Activated naive CD4-positive, alpha-beta T cell treated with anti-CD3 and anti-CD28 coated beads, Interleukin-2, amount 10 ng/mL, durations not matched to agents 7 days and 5 days (primary cell): Measurements from ENCODE around the gene EPHA3.

Source experiments
- CTCF ChIA-PET: fragments of 350-600 bp; sonication (Branson Sonifier 250); formaldehyde crosslinking; loops from one replicate; lab custom pipeline; 2021; ENCODE audit warnings: antibody characterized with exemption; lab: Charles Lee
- DNase-seq: peaks from one replicate; pipeline ENCODE4 v3.0.0-alpha.2; 2020
- H3K27ac Mint-ChIP-seq: one replicate; pipeline ENCODE4 v1.8.0; 2021; ENCODE audit warnings: mild to moderate bottlenecking, moderate library complexity, mixed read lengths
- H3K27me3 Mint-ChIP-seq: one replicate; pipeline ENCODE4 v1.8.0; 2021; ENCODE audit warnings: mild to moderate bottlenecking, mixed read lengths
- H3K36me3 Mint-ChIP-seq: one replicate; pipeline ENCODE4 v1.8.0; 2021; ENCODE audit warnings: mixed read lengths
- H3K4me1 Mint-ChIP-seq: one replicate; pipeline ENCODE4 v1.8.0; 2021; ENCODE audit warnings: mixed read lengths
- H3K4me3 Mint-ChIP-seq: one replicate; pipeline ENCODE4 v1.8.0; 2021; ENCODE audit warnings: mild to moderate bottlenecking, moderate library complexity, mixed read lengths
- H3K9me3 Mint-ChIP-seq: one replicate; pipeline ENCODE4 v1.8.0; 2021; ENCODE audit warnings: mixed read lengths

The EPHA3 gene

GRCh38 chr3:89411201-89411600, 303.8 kb downstream of the EPHA3 start:
- no peak overlapping the region for H3K27ac Mint-ChIP-seq
- no peak for DNase-seq
- H3K27me3 Mint-ChIP-seq, result no peaks in the 10 kb centered on the region
- no peak overlapping the region for H3K4me3 Mint-ChIP-seq
- H3K9me3 Mint-ChIP-seq, result no peaks in the 10 kb centered on the region
- CTCF ChIA-PET, result no interaction called here
- no peaks in the 10 kb centered on the region for H3K36me3 Mint-ChIP-seq
- H3K4me1 Mint-ChIP-seq, result no peaks in the 10 kb centered on the region

GRCh38 chr3:89414270-89414669, 306.8 kb downstream of the EPHA3 start:
- no peaks in the 10 kb centered on the region for H3K4me1 Mint-ChIP-seq
- CTCF ChIA-PET, result no interaction called here
- H3K9me3 Mint-ChIP-seq, result peaks cover 4% of the 10 kb centered on the region
- H3K36me3 Mint-ChIP-seq, result no peaks in the 10 kb centered on the region
- DNase-seq, result no peak
- H3K27ac Mint-ChIP-seq, result no peak overlapping the region
- H3K27me3 Mint-ChIP-seq, result no peaks in the 10 kb centered on the region
- no peak overlapping the region for H3K4me3 Mint-ChIP-seq

GRCh38 chr3:89419647-89420241, 312.3 kb downstream of the EPHA3 start:
- Mint-ChIP-seq H3K36me3 (no peaks in the 10 kb centered on the region), H3K4me3 (no peak overlapping the region), H3K27me3 (no peaks in the 10 kb centered on the region), H3K4me1 (no peaks in the 10 kb centered on the region), H3K27ac (no peak overlapping the region), H3K9me3 (peaks cover 8% of the 10 kb centered on the region)
- no peak for DNase-seq
- CTCF ChIA-PET, result no interaction called here

GRCh38 chr3:89426060-89426459, 318.6 kb downstream of the EPHA3 start:
- no peaks in the 10 kb centered on the region for H3K27me3 Mint-ChIP-seq
- no peaks in the 10 kb centered on the region for H3K36me3 Mint-ChIP-seq
- H3K27ac Mint-ChIP-seq, result no peak overlapping the region

GRCh38 chr3:89434621-89435380, 327.4 kb downstream of the EPHA3 start:
- Mint-ChIP-seq H3K4me1 (no peaks in the 10 kb centered on the region), H3K4me3 (no peak overlapping the region)
- CTCF ChIA-PET, result no interaction called here

More at GRCh38 chr3:89426060-89426459, 318.6 kb downstream of the EPHA3 start:
- CTCF ChIA-PET, result no interaction called here
- Mint-ChIP-seq H3K4me3 (no peak overlapping the region), H3K9me3 (peaks cover 3% of the 10 kb centered on the region), H3K4me1 (no peaks in the 10 kb centered on the region)
- DNase-seq, result no peak

GRCh38 chr3:89436846-89437245, 329.4 kb downstream of the EPHA3 start:
- Mint-ChIP-seq H3K9me3 (peaks cover 2% of the 10 kb centered on the region), H3K27ac (no peak overlapping the region), H3K4me1 (no peaks in the 10 kb centered on the region), H3K36me3 (no peaks in the 10 kb centered on the region), H3K4me3 (no peak overlapping the region), H3K27me3 (no peaks in the 10 kb centered on the region)
- CTCF ChIA-PET, result no interaction called here
- no peak for DNase-seq

More at GRCh38 chr3:89434621-89435380, 327.4 kb downstream of the EPHA3 start:
- Mint-ChIP-seq H3K27me3 (no peaks in the 10 kb centered on the region), H3K27ac (no peak overlapping the region), H3K9me3 (peaks cover 2% of the 10 kb centered on the region), H3K36me3 (no peaks in the 10 kb centered on the region)
- DNase-seq, result no peak

GRCh38 chr3:89440386-89440785, 333.0 kb downstream of the EPHA3 start:
- CTCF ChIA-PET, result no interaction called here
- no peak for DNase-seq
- Mint-ChIP-seq H3K4me1 (no peaks in the 10 kb centered on the region), H3K27ac (no peak overlapping the region), H3K27me3 (no peaks in the 10 kb centered on the region), H3K36me3 (no peaks in the 10 kb centered on the region), H3K9me3 (peaks cover 4% of the 10 kb centered on the region), H3K4me3 (no peak overlapping the region)

GRCh38 chr3:89441141-89441540, 333.7 kb downstream of the EPHA3 start:
- CTCF ChIA-PET, result no interaction called here
- no peak for DNase-seq
- Mint-ChIP-seq H3K4me3 (no peak overlapping the region), H3K4me1 (no peaks in the 10 kb centered on the region), H3K36me3 (no peaks in the 10 kb centered on the region), H3K27me3 (no peaks in the 10 kb centered on the region), H3K27ac (no peak overlapping the region), H3K9me3 (peaks cover 4% of the 10 kb centered on the region)

- H3K4me3 Mint-ChIP-seq, result no peak overlapping the region
Observed at GRCh38 chr3:89446593-89446992, 339.2 kb downstream of the EPHA3 start.

GRCh38 chr3:89447243-89447642, 339.8 kb downstream of the EPHA3 start:
- peaks cover 10% of the 10 kb centered on the region for H3K9me3 Mint-ChIP-seq
- DNase-seq, result no peak
- CTCF ChIA-PET, result no interaction called here
- H3K36me3 Mint-ChIP-seq, result no peaks in the 10 kb centered on the region
- no peak overlapping the region for H3K27ac Mint-ChIP-seq
- no peaks in the 10 kb centered on the region for H3K27me3 Mint-ChIP-seq
- no peak overlapping the region for H3K4me3 Mint-ChIP-seq
- no peaks in the 10 kb centered on the region for H3K4me1 Mint-ChIP-seq

More at GRCh38 chr3:89446593-89446992, 339.2 kb downstream of the EPHA3 start:
- CTCF ChIA-PET, result no interaction called here
- Mint-ChIP-seq H3K36me3 (no peaks in the 10 kb centered on the region), H3K27me3 (no peaks in the 10 kb centered on the region), H3K4me1 (no peaks in the 10 kb centered on the region), H3K9me3 (peaks cover 11% of the 10 kb centered on the region), H3K27ac (no peak overlapping the region)
- DNase-seq, result no peak

- DNase-seq, result no peak
- no peaks in the 10 kb centered on the region for H3K27me3 Mint-ChIP-seq
- peaks cover 12% of the 10 kb centered on the region for H3K9me3 Mint-ChIP-seq
- no peaks in the 10 kb centered on the region for H3K36me3 Mint-ChIP-seq
- no peak overlapping the region for H3K27ac Mint-ChIP-seq
- H3K4me3 Mint-ChIP-seq, result no peak overlapping the region
- CTCF ChIA-PET, result no interaction called here
- H3K4me1 Mint-ChIP-seq, result no peaks in the 10 kb centered on the region
Observed at GRCh38 chr3:89449086-89449485, 341.7 kb downstream of the EPHA3 start.

- no peak for DNase-seq
Observed at GRCh38 chr3:89452066-89452465, 344.6 kb downstream of the EPHA3 start.

GRCh38 chr3:89455240-89455639, 347.8 kb downstream of the EPHA3 start:
- CTCF ChIA-PET, result no interaction called here
- H3K27ac Mint-ChIP-seq, result no peak overlapping the region
- H3K36me3 Mint-ChIP-seq, result no peaks in the 10 kb centered on the region
- H3K4me3 Mint-ChIP-seq, result no peak overlapping the region
- H3K27me3 Mint-ChIP-seq, result no peaks in the 10 kb centered on the region
- peaks cover 28% of the 10 kb centered on the region for H3K9me3 Mint-ChIP-seq
- DNase-seq, result no peak
- H3K4me1 Mint-ChIP-seq, result no peaks in the 10 kb centered on the region

More at GRCh38 chr3:89452066-89452465, 344.6 kb downstream of the EPHA3 start:
- Mint-ChIP-seq H3K4me1 (no peaks in the 10 kb centered on the region), H3K27me3 (no peaks in the 10 kb centered on the region), H3K9me3 (peaks cover 21% of the 10 kb centered on the region), H3K36me3 (no peaks in the 10 kb centered on the region), H3K4me3 (no peak overlapping the region), H3K27ac (no peak overlapping the region)
- CTCF ChIA-PET, result no interaction called here

- DNase-seq, result no peak
- CTCF ChIA-PET, result no interaction called here
- H3K27me3 Mint-ChIP-seq, result no peaks in the 10 kb centered on the region
- H3K9me3 Mint-ChIP-seq, result peaks cover 3% of the 10 kb centered on the region
- H3K36me3 Mint-ChIP-seq, result no peaks in the 10 kb centered on the region
- H3K4me3 Mint-ChIP-seq, result no peak overlapping the region
- no peak overlapping the region for H3K27ac Mint-ChIP-seq
- no peaks in the 10 kb centered on the region for H3K4me1 Mint-ChIP-seq
Observed at GRCh38 chr3:89467898-89468363, 360.5 kb downstream of the EPHA3 start.

- Mint-ChIP-seq H3K9me3 (peaks cover 9% of the 10 kb centered on the region), H3K4me1 (no peaks in the 10 kb centered on the region), H3K4me3 (no peak overlapping the region), H3K36me3 (no peaks in the 10 kb centered on the region), H3K27ac (no peak overlapping the region), H3K27me3 (no peaks in the 10 kb centered on the region)
- DNase-seq, result no peak
- CTCF ChIA-PET, result no interaction called here
Observed at GRCh38 chr3:89472101-89472500, 364.7 kb downstream of the EPHA3 start.
